Effector CD8-positive, alpha-beta T cell (primary cell): ENCODE data around the gene LDLRAD4.
"Not testable (repeated sequence)": the region's sequence is repeated elsewhere in the genome, so short reads cannot be mapped to it uniquely, and the experiment has no call there.

Experiments
- DNase-seq: peaks from one replicate; lab custom pipeline; 2025; lab: John Stamatoyannopoulos, UW

Gene LDLRAD4

GRCh38 chr18:13661779-13662256 is 443.3 kb downstream of the LDLRAD4 start:
- DNase-seq, result no peak

GRCh38 chr18:13672657-13673056 is 454.1 kb downstream of the LDLRAD4 start:
- DNase-seq, result no peak

GRCh38 chr18:13676471-13676870 is 457.9 kb downstream of the LDLRAD4 start:
- no peak for DNase-seq

- not testable (repeated sequence) for DNase-seq
Observed at GRCh38 chr18:13677350-13677749, 458.8 kb downstream of the LDLRAD4 start.

GRCh38 chr18:13680612-13681011 is 462.1 kb downstream of the LDLRAD4 start:
- DNase-seq, result no peak

GRCh38 chr18:13681701-13682100 is 463.1 kb downstream of the LDLRAD4 start:
- no peak for DNase-seq

GRCh38 chr18:13684546-13684945 is 466.0 kb downstream of the LDLRAD4 start:
- no peak for DNase-seq

GRCh38 chr18:13688191-13689136 is 469.9 kb downstream of the LDLRAD4 start:
- no peak for DNase-seq

GRCh38 chr18:13690060-13690459 is 471.5 kb downstream of the LDLRAD4 start:
- not testable (repeated sequence) for DNase-seq

- DNase-seq, result not testable (repeated sequence)
Observed at GRCh38 chr18:13695337-13695736, 476.8 kb downstream of the LDLRAD4 start.

GRCh38 chr18:13696961-13697360 is 478.4 kb downstream of the LDLRAD4 start:
- no peak for DNase-seq

- no peak for DNase-seq
Observed at GRCh38 chr18:13700153-13700552, 481.6 kb downstream of the LDLRAD4 start.
